DND-41 (cell line): ENCODE results near the gene TMEM151B.

ENCODE experiments used
- CTCF ChIP-seq: IDR thresholded peaks from 2 replicates; pipeline ENCODE4 v1.5.1; 2012; ENCODE audit warnings: borderline replicate concordance, low read length, moderate library complexity, mild to moderate bottlenecking; ENCODE audit not compliant: poor library complexity, severe bottlenecking; ENCODE audit errors: extremely low read depth
- EZH2 ChIP-seq: IDR thresholded peaks from 3 replicates; pipeline ENCODE4 v1.6.1; 2012; ENCODE audit warnings: borderline replicate concordance, low read depth, mild to moderate bottlenecking, moderate library complexity, low read length, inconsistent platforms; ENCODE audit not compliant: severe bottlenecking

DNA sequence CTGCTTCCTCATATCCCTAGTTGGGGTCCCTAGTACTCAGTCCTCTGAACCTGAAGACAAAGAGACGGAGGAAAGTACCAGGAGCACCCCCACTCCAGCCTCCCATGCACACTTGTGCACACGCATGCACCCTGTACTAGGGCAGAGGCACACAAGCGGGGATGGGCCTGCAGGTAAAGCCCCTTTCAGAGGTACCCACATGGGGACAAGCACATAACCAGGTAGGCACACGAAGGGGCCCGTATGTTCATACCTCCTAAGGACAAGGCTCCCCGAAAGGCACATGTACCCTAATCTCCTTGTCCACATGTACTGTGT is 1.1 kb downstream of the TMEM151B start:
- TF ChIP-seq CTCF (no peak), EZH2 (no peak)
